Measurements from ENCODE around the gene ZNF793. TPM values are rescaled to one million over a fixed set of nuclear protein-coding genes. Genes with fewer than 3 reads are reported as not detected.

The ZNF793 gene
- total RNA-seq, 2 experiments from 2014 or later = 3.4 to 3.5 TPM

- CTCF ChIA-PET = interaction anchor here (0.6 to 0.9 kb wide), 2 partner anchors 187 to 322 kb away, joined by 3 read pairs; no protein-coding TSS in a partner anchor
- POLR2A ChIA-PET = interaction anchor here (0.9 kb wide), 1 partner anchor 44 kb away, joined by 3 read pairs; the partner anchor contains the start of gene ZNF793
These were observed 44.6 kb downstream of the ZNF793 start for GRCh38 chr19:37551129-37551993.

DNA sequence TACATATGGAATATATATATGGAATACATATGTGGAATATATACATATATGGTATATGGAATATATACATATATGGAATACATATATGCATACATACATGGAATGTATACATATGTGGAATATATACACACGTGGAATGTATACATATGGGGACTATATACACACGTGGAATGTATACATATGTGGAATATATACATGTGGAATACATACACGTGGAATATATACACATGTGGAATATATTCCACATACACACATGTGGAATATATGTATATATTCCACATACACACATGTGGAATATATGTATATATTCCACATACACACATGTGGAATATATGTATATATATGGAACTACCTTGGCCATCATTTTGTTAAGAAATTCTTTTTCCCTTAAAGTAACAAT is 56.8 kb downstream of the ZNF793 start:
- POLR2A ChIA-PET = no interaction called here
- CTCF ChIA-PET = no interaction called here

DNA sequence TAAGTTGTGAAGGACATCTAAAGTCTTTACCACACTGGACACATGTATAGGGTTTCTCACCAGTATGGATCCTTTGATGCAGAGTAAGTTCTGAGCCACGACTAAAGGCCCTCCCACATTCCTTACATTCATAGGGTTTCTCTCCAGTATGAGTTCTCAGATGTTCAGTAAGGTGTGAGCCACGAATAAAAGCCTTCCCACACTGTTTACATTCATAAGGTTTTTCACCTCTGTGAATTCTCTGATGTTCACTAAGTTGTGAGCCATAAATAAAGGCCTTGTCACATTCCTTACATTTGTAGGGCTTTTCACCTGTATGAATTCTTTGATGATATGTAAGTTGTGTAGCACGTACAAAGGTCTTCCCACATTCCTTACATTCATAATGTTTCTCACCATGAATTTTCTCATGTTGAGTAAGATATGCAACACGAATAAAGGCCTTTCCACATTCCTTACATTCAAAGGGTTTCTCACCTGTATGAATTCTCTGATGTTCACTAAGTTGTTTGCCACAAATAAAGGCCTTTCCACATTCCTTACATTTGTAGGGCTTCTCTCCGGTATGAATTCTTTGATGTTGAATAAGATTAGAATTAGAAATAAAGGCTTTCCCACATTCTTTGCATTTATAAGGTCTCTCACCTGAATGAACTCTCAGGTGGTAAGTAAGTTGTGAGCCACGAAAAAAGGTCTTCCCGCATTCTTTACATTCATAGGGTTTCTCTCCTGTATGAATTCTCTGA is 58.1 kb downstream of the ZNF793 start:
- ChIA-PET CTCF (no interaction called here), POLR2A (no interaction called here)

DNA sequence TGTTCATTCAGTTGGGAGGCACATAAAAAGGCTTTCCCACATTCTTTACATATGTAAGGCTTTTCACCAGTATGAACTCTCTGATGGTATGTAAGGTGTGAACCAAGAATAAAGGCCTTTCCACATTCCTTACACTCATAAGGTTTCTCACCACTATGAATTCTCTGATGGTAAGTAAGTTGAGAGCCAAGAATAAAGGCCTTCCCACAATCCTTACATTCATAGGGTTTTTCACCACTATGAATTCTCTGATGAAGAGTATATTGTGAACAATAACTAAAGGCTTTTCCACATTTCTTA is 58.6 kb downstream of the ZNF793 start:
- POLR2A ChIA-PET = no interaction called here
- CTCF ChIA-PET = no interaction called here

GRCh38 chr19:37572203-37572602 is 65.5 kb downstream of the ZNF793 start:
- POLR2A ChIA-PET = no interaction called here
- CTCF ChIA-PET = no interaction called here

DNA sequence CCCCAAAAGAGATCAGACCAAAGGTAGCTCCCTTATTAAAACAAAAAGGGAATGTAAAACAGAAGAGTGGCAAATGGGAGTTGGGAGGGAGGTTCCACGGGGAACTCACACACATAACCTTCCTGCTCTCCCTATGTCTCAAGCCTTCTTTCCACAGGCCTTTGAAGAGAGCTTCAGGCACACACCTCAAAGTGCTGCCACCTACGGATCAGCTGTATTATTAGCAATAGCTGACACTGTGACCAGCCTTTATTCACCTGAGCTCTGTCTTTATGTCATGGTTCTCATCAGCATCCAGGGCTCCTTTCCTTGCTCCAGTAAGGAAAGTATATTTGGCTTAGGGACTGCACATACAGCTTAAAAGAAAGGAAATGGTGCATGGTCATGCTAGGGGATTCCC is 76.6 kb downstream of the ZNF793 start:
- POLR2A ChIA-PET = no interaction called here
- CTCF ChIA-PET = no interaction called here

Other genes with a start within 250 kb of the ZNF793 start
- 1 to 10 TPM; 4.6 to 5.2 TPM for gene ZNF527, start 135.8 kb upstream of the ZNF793 start, total RNA-seq
- 1 to 10 TPM; 4.6 to 5.2 TPM for gene ZNF569, start 39.5 kb upstream of the ZNF793 start, total RNA-seq
- gene ZNF570, start 37.6 kb upstream of the ZNF793 start, total RNA-seq = 1 to 10 TPM; 3.7 to 5.4 TPM
- 1 to 10 TPM; 1.7 to 1.8 TPM for gene ZNF571, start 87.9 kb downstream of the ZNF793 start, total RNA-seq
- gene ZNF540, start 87.9 kb downstream of the ZNF793 start, total RNA-seq = 1 to 10 TPM in 1 of 2 experiments, under 1 TPM in 1; 0.84 to 1.2 TPM
- gene ZFP30, start 148.5 kb downstream of the ZNF793 start, total RNA-seq = 1 to 10 TPM; 8.8 to 8.9 TPM
- 1 to 10 TPM; 6.6 to 9.1 TPM for gene ZNF607, start 212.8 kb downstream of the ZNF793 start, total RNA-seq